Esophagus muscularis mucosa (tissue), 4 donors: Measurements from ENCODE around the gene BCAS4. TPM values are rescaled to one million over a fixed set of nuclear protein-coding genes. Genes with fewer than 3 reads are reported as not detected.

ENCODE experiments used
- DNase-seq: peaks from one replicate; pipeline ENCODE4 v3.0.0-alpha.2; 2017; ENCODE audit errors: extremely low spot score
- H3K27ac ChIP-seq, 4 donors: fragments of 200-600 bp; sonication (generic); replicated peaks in 1 of 4; 1 replicate in 3 of 4; 2 replicates in 1 of 4; pipeline ENCODE4 v1.5.1; 2016 to 2019; ENCODE audit warnings: mild to moderate bottlenecking in 1 of 4
- H3K27me3 ChIP-seq, 4 donors: fragments of 200-600 bp; sonication (generic); one replicate each; pipeline versions ENCODE4 v1.5.1 to v1.6.0; 2016 to 2019
- H3K36me3 ChIP-seq, 4 donors: fragments of 200-600 bp; sonication (generic); one replicate each; pipeline ENCODE4 v1.5.1; 2016 to 2019
- H3K4me1 ChIP-seq, 4 donors: fragments of 200-600 bp; sonication (generic); one replicate each; pipeline ENCODE4 v1.5.1; 2016 to 2019
- H3K4me3 ChIP-seq, 4 donors: fragments of 200-600 bp; sonication (generic); 1 replicate in 2 of 4; 2 replicates in 2 of 4; pipeline ENCODE4 v1.5.1; 2016 to 2019; ENCODE audit warnings: mild to moderate bottlenecking in 4 of 4, moderate library complexity in 1 of 4
- H3K9me3 ChIP-seq, 4 donors: fragments of 200-600 bp; sonication (generic); 1 replicate in 3 of 4; 2 replicates in 1 of 4; pipeline ENCODE4 v1.5.1; 2016 to 2019
- CTCF ChIP-seq, 3 experiments: fragments of 200-600 bp in 2 of 3; fragments of 450-650 bp in 1 of 3; sonication (generic) in 2 of 3; IDR thresholded peaks; one replicate each; pipeline ENCODE4 v1.5.1; 2017 to 2019; ENCODE audit warnings: antibody characterized with exemption in 3 of 3, mild to moderate bottlenecking in 2 of 3, moderate library complexity in 1 of 3
- EP300 ChIP-seq: sonication (generic); formaldehyde crosslinking; IDR thresholded peaks from one replicate; pipeline ENCODE4 v1.6.1; 2017; ENCODE audit warnings: antibody characterized with exemption
- POLR2A ChIP-seq: fragments of 450-650 bp; IDR thresholded peaks from one replicate; pipeline ENCODE4 v1.6.1; 2017; ENCODE audit warnings: antibody characterized with exemption, moderate library complexity, mild to moderate bottlenecking, low read depth
- POLR2AphosphoS5 ChIP-seq, 2 donors: sonication (generic); formaldehyde crosslinking; IDR thresholded peaks; one replicate each; pipeline ENCODE4 v1.6.1; 2017; ENCODE audit warnings: antibody characterized with exemption in 2 of 2
- WGBS: methylation state at CpG from one replicate; pipeline ENCODE4 v1.1.5; 2018; 5-methylcytosine and 5-hydroxymethylcytosine counted together
- intact Hi-C: fragments of 100-400 bp; cut with DNase I; formaldehyde crosslinking; loops from one replicate; pipeline ENCODE4 v1.15.1; 2023
- total RNA-seq, 4 donors: library from RNA; depleted of rRNA; stranded (reverse); fragments of >200 nt; gene quantifications; one replicate each; pipeline versions ENCODE4 v1.1.0 to v1.2.1, GENCODE V29; 2016

The BCAS4 gene
- total RNA-seq, 4 donors from 2014 or later: 3.1 to 5.4 (median 4.5) TPM

DNA sequence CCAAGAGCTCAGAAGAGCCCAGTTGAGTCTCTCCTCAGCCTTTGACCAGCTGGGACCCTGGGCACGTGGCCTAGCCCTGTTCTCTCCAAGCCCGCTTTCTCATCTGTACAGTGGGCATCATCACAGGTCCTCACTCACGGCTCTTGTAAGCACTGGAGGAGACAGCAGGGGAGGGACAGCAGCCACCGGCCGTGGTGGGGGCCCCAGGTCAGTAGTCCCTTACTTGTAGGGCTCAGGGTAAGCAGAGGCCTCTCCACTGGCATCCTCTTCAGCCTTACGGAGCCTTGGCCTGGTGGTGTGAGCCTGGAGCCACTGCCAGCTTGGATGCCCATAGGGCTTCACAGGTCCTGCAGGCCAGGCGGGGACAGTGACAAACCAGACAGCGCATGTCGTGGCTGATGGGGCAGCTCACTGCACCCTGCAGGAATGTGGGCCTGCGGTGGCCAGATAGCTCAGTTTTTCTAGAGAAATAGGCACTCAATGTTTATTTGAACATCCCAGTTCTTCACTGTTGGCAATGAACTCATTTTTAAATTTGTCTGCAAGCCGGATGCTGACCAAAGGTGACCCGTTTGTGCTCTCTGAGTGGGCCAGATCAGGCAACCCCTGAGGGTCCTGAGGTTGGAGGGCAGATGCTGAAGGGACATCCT, 71.3 kb downstream of the BCAS4 start:
- Histone ChIP-seq H3K4me3 (no peak overlapping the region), H3K4me1 (no peaks in the 10 kb centered on the region), H3K27me3 (no peaks in the 10 kb centered on the region), H3K36me3 (no peaks in the 10 kb centered on the region), H3K9me3 (no peaks in the 10 kb centered on the region), H3K27ac (no peak overlapping the region)
- 80% methylated on average over 10 of the region's 12 CpGs for WGBS
- TF ChIP-seq EP300 (no peak), POLR2A (no peak), CTCF (IDR thresholded peaks at IDR 0.05) (no peak), POLR2AphosphoS5 (IDR thresholded peaks at IDR 0.05) (no peak)
- intact Hi-C loops: no loop called here
- no peak for DNase-seq

- 89% methylated on average over 7 of the region's 9 CpGs for WGBS
- Histone ChIP-seq H3K4me3 (no peak overlapping the region), H3K9me3 (no peaks in the 10 kb centered on the region), H3K27ac (no peak overlapping the region), H3K36me3 (no peaks in the 10 kb centered on the region), H3K27me3 (no peaks in the 10 kb centered on the region), H3K4me1 (no peaks in the 10 kb centered on the region)
- TF ChIP-seq EP300: no peak
- TF ChIP-seq POLR2A: no peak
- no peak for TF ChIP-seq POLR2AphosphoS5 (IDR thresholded peaks at IDR 0.05)
- no peak for TF ChIP-seq CTCF (IDR thresholded peaks at IDR 0.05)
- intact Hi-C loops: no loop called here
- no peak for DNase-seq
Measured at GRCh38 chr20:50866831-50867230, 72.0 kb downstream of the BCAS4 start.

- no peak overlapping the region for H3K4me3 ChIP-seq
- no peaks in the 10 kb centered on the region for H3K36me3 ChIP-seq
- no peak for DNase-seq
- WGBS: 85% methylated on average over 6 of the region's 6 CpGs
- H3K4me1 ChIP-seq: no peaks in the 10 kb centered on the region
- TF ChIP-seq POLR2AphosphoS5 (IDR thresholded peaks at IDR 0.05): no peak
- TF ChIP-seq CTCF (IDR thresholded peaks at IDR 0.05): no peak
- no peak for TF ChIP-seq EP300
- TF ChIP-seq POLR2A: no peak
- no peak overlapping the region for H3K27ac ChIP-seq
- H3K9me3 ChIP-seq: no peaks in the 10 kb centered on the region
- intact Hi-C loops: no loop called here
- H3K27me3 ChIP-seq: no peaks in the 10 kb centered on the region
Measured at GRCh38 chr20:50867805-50868204, 72.9 kb downstream of the BCAS4 start.

DNA sequence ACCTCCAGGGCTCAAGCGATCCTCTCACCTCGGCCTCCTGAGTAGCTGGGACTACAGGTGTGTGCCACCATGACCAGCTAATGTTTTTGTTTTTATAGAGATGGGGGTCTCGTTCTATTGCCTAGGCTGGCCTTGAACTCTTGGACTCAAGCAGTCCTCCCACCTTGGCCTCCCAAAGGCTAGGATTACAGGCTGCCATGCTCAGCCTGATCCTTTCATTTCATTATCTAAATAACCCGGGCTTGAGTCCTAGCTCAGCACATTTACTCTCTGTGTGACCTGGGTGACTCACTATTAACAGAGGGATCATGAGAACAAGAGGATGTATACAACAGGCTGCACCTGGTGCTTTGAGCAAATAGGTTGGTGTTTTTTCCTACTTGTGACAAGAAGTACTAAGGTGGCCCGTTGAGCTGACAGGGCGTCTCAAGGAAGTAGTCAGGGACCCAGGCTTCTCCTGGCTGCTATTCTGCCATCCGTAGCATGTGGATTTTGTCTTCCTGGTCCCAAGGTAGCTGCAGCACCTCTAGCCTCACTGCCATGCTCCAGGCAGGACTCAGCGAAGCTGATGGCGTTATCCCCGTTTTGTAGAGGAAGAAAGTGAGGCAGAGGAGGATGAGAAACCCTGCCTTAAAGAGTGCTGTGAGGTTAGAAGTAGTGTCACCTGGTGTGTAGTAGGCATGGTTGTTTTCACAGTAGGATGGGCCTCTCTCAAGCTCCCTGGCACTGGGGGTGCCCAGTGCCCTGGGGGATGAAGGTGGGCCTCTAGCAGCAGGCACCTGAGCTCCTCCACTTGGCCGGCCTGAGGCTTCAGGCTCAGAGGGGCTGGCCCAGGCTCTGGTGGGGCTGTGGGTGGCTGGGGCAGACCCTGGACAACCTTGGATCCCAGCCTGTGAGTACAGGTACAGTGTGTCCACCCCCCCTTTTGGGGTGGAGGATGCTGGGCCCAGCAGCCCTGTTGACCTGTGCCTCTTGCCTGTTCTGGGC, 73.9 kb downstream of the BCAS4 start:
- TF ChIP-seq POLR2A (no peak), POLR2AphosphoS5 (IDR thresholded peaks at IDR 0.05) (no peak)
- no peaks in the 10 kb centered on the region for H3K27me3 ChIP-seq
- no peak overlapping the region for H3K4me3 ChIP-seq
- no peaks in the 10 kb centered on the region for H3K9me3 ChIP-seq
- H3K36me3 ChIP-seq: no peaks in the 10 kb centered on the region
- intact Hi-C loops: no loop called here
- H3K4me1 ChIP-seq: no peaks in the 10 kb centered on the region
- DNase-seq: no peak
- WGBS: 94% methylated on average over 11 of the region's 11 CpGs
- H3K27ac ChIP-seq: no peak overlapping the region

DNA sequence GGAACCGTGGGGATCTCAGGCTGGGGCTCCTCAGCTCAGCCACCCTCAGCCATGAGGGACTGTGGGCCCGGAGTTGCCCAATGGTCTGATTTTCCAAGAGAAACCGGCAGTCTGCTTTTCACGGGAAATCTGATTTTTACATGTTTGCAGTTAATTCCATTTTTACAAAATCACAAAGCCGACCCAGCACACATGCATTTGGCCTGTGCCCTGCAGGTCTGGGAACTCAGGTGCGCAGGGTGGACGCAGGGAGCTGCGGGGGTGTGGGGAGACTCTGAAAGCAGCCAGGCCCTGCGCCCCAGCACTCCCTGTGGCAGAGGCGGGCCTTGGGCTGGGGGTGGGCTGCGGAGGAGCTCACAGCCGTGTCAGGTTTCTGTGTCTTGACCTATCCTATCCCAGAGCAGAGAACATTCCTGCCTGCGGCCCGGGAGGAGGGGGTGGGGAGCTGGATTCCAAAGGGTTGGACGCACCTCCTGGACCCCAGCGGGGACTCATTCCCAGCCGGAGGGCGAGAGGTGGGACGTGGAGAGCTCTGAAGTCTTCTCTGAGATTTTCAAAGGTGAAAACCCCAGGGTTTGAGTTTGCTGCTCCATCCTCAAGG, 75.8 kb downstream of the BCAS4 start:
- H3K36me3 ChIP-seq: no peaks in the 10 kb centered on the region
- H3K9me3 ChIP-seq: no peaks in the 10 kb centered on the region
- no peak overlapping the region for H3K27ac ChIP-seq
- WGBS: 70% methylated on average over 11 of the region's 19 CpGs
- intact Hi-C loops: no loop called here
- H3K4me1 ChIP-seq: no peaks in the 10 kb centered on the region
- H3K4me3 ChIP-seq: no peak overlapping the region
- no peaks in the 10 kb centered on the region for H3K27me3 ChIP-seq
- TF ChIP-seq POLR2A (no peak), POLR2AphosphoS5 (IDR thresholded peaks at IDR 0.05) (no peak), EP300 (no peak), CTCF (IDR thresholded peaks at IDR 0.05) (no peak)
- DNase-seq: no peak
